ENCODE measurements around the gene EID1.

EID1 gene

DNA sequence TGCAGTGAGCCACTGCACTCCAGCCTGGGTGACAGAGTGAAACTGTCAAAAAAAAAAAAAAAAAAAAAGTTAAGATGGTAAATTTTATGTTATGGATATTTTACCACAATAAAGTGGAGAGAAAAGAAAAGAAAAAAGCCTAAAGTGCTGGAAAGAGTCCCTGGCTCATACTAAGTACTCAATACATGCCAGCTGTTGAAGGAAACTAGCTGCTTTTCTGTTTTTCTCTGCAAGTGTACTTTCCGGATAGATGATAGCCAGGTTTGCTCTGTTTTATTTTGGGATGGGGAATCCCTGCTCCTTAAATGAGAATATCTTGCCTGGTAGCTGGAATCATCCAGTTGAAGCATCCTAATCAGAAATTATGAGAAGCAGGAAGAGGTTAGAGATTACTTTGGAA, 10.9 kb downstream of the EID1 start:
- Histone ChIP-seq H3K4me3 (ENCODE audit: insufficient read depth, low read depth, low read length) (no peak overlapping the region), H3K9me3 (ENCODE audit: control insufficient read depth, low read length) (no peaks in the 10 kb centered on the region), H3K36me3 (ENCODE audit: control insufficient read depth, insufficient read depth, low read length) (no peaks in the 10 kb centered on the region), H3K27ac (ENCODE audit: insufficient read depth, low read depth, low read length, poor library complexity, severe bottlenecking) (no peak overlapping the region), H3K27me3 (ENCODE audit: control insufficient read depth, insufficient read depth, low read length, poor library complexity, severe bottlenecking) (no peaks in the 10 kb centered on the region), H3K4me1 (ENCODE audit: control insufficient read depth, insufficient read depth, low read length) (no peaks in the 10 kb centered on the region)
- 97 to 100% methylated on average over 1 of the region's 1 CpG for WGBS, 2 experiments

DNA sequence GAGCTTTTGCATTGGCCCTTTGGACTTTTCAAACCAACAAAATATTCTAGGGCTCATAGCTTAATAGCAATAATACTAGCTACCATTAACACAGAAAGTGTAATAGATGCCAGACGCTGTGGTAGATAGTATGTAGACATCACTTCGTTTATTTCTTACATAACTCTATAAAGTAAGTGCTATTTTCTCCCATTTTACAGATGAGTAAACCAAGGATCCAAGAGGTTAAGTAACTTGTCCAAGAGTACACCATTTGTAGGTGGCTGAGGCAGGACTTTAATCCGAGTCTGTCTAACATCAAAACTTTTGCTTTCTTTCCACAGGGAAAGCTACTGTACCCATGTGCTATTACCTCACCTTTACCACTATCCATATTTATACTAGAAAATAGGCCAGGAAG, 12.0 kb downstream of the EID1 start:
- no peaks in the 10 kb centered on the region for H3K27me3 ChIP-seq (ENCODE audit: control insufficient read depth, insufficient read depth, low read length, poor library complexity, severe bottlenecking)
- no peaks in the 10 kb centered on the region for H3K4me1 ChIP-seq (ENCODE audit: control insufficient read depth, insufficient read depth, low read length)
- H3K9me3 ChIP-seq (ENCODE audit: control insufficient read depth, low read length), result no peaks in the 10 kb centered on the region
- no peak overlapping the region for H3K4me3 ChIP-seq (ENCODE audit: insufficient read depth, low read depth, low read length)
- H3K27ac ChIP-seq (ENCODE audit: insufficient read depth, low read depth, low read length, poor library complexity, severe bottlenecking), result no peak overlapping the region
- WGBS, 2 experiments, result 95 to 100% methylated on average over 1 to 3 of the region's 3 CpGs
- no peaks in the 10 kb centered on the region for H3K36me3 ChIP-seq (ENCODE audit: control insufficient read depth, insufficient read depth, low read length)

DNA sequence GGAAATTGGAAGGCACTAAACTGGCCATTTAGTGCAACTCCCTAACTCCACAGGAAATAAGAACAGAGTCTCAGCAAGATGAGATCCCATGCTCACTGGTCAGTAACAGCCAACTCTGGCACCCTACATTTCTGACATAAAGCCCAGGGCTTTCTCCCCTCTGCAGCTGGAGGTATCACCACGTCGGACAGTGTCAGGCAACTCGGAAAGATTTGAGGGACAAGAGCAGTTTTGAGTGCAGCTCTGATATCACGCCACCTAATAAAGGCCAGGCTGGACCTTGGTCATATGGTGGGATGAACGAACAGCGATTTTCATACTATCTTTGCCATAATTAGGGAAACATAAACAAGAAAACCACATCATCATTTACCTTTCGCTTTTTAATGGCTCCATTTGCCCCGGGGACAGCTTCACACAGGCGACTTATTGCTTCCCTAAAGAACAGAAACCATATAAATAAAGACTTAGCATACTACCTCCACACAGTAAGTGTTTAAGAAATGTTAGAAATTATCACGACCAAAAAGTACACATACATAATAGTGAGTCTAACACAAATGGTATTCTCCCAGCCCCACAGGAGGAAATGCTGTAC, 12.5 kb downstream of the EID1 start:
- H3K36me3 ChIP-seq (ENCODE audit: control insufficient read depth, insufficient read depth, low read length), result no peaks in the 10 kb centered on the region
- 92% methylated on average over 10 of the region's 10 CpGs for WGBS, 2 experiments
- no peak overlapping the region for H3K27ac ChIP-seq (ENCODE audit: insufficient read depth, low read depth, low read length, poor library complexity, severe bottlenecking)
- H3K27me3 ChIP-seq (ENCODE audit: control insufficient read depth, insufficient read depth, low read length, poor library complexity, severe bottlenecking), result no peaks in the 10 kb centered on the region
- H3K4me1 ChIP-seq (ENCODE audit: control insufficient read depth, insufficient read depth, low read length), result no peaks in the 10 kb centered on the region
- no peak overlapping the region for H3K4me3 ChIP-seq (ENCODE audit: insufficient read depth, low read depth, low read length)
- no peaks in the 10 kb centered on the region for H3K9me3 ChIP-seq (ENCODE audit: control insufficient read depth, low read length)

DNA sequence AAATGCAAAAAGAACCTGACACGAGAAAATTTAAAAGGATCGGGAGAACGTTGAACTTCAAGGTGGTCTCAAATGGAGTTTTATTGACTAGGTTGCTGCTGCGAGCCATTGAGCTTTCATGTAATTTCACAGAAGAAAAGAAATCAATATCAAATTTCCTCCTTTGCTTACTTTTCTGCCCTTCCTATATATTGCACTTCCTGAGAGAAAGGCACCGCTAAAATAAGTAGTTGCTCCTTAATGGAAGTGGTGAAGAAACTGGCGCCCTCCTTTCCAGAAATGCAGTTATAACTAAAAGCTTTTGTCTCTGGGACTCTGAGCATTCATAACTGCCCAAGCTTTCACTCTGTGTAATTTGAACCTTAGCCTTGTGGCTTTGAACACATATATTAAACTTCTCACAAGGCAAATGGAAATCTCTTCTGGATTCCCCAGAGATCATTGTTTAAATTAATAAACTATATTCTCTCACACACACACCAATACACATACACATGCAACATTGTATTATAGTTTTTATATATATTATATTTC, 13.4 kb downstream of the EID1 start:
- no peaks in the 10 kb centered on the region for H3K4me1 ChIP-seq (ENCODE audit: control insufficient read depth, insufficient read depth, low read length)
- no peaks in the 10 kb centered on the region for H3K9me3 ChIP-seq (ENCODE audit: control insufficient read depth, low read length)
- 89 to 93% methylated on average over 6 of the region's 6 CpGs for WGBS, 2 experiments
- H3K27me3 ChIP-seq (ENCODE audit: control insufficient read depth, insufficient read depth, low read length, poor library complexity, severe bottlenecking), result no peaks in the 10 kb centered on the region
- no peak overlapping the region for H3K27ac ChIP-seq (ENCODE audit: insufficient read depth, low read depth, low read length, poor library complexity, severe bottlenecking)
- no peak overlapping the region for H3K4me3 ChIP-seq (ENCODE audit: insufficient read depth, low read depth, low read length)
- no peaks in the 10 kb centered on the region for H3K36me3 ChIP-seq (ENCODE audit: control insufficient read depth, insufficient read depth, low read length)

DNA sequence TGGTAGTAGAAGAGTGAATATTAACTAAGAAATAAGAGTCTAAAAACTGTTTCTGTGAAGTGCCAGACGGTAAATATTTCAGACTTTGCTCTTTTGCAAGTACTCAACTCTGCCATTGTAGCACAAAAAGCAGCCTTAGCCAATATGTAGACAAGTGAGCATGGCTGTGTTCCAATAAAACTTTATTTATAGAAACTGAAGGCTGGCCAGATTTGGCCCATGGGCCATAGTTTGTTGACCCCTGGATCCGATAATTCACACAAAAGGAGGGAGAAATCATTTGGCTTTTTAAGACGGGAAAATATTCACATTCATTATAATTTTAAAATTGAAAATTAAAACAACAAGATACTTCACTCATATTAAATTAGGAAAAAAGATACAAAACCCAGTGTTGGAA, 15.4 kb downstream of the EID1 start:
- no peak overlapping the region for H3K27ac ChIP-seq (ENCODE audit: insufficient read depth, low read depth, low read length, poor library complexity, severe bottlenecking)
- WGBS, 2 experiments, result 97 to 100% methylated on average over 1 to 2 of the region's 3 CpGs
- H3K27me3 ChIP-seq (ENCODE audit: control insufficient read depth, insufficient read depth, low read length, poor library complexity, severe bottlenecking), result no peaks in the 10 kb centered on the region
- no peak overlapping the region for H3K4me3 ChIP-seq (ENCODE audit: insufficient read depth, low read depth, low read length)
- no peaks in the 10 kb centered on the region for H3K36me3 ChIP-seq (ENCODE audit: control insufficient read depth, insufficient read depth, low read length)
- H3K9me3 ChIP-seq (ENCODE audit: control insufficient read depth, low read length), result no peaks in the 10 kb centered on the region
- peaks cover 16% of the 10 kb centered on the region for H3K4me1 ChIP-seq (ENCODE audit: control insufficient read depth, insufficient read depth, low read length)

DNA sequence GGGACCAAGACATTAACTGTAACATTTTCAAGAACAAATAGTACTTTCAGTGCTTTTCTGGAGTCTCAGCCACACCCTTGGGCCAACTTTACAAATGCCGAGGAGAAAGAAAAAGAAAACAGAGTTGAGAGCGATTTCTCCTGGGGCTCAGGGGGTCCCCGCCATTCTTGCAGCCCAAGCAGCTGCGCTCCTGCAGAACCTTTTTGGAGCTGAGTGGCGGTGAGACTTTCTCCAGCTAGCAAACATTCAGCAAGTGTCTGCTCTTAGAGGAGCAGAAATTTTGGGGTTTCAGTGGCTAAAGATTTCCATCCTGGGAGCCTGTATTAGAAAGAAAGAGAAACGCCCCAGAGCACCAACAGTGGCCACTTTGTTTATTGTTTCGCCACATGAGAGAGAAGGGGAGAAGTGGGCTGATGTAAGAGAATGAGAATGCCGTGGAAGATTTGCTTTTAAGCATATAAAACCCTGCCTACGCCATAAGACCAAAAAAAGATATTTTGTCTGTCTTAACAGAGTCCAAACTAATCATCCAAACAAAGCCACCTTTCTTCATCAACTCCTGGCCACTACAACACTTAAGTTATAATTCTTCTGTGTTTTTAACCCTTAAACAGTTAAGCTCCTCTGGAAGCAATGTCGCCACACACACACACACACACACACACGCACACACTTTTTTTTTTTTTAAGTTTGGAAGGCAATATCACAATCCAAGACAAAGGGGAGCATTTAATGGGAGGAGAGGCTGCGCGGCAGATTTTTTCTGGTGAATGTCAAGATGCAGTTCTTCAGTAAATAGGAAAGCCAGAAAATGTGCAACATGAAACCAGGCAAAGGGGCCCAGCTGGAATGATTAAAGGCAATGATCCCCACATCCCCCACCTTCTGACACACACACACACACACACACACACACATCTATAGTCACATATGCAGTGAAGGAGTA, 19.2 kb downstream of the EID1 start:
- Histone ChIP-seq H3K27ac (ENCODE audit: insufficient read depth, low read depth, low read length, poor library complexity, severe bottlenecking) (peak overlapping the region; percentile 87), H3K36me3 (ENCODE audit: control insufficient read depth, insufficient read depth, low read length) (no peaks in the 10 kb centered on the region), H3K4me1 (ENCODE audit: control insufficient read depth, insufficient read depth, low read length) (peaks cover 16% of the 10 kb centered on the region), H3K27me3 (ENCODE audit: control insufficient read depth, insufficient read depth, low read length, poor library complexity, severe bottlenecking) (no peaks in the 10 kb centered on the region), H3K4me3 (ENCODE audit: insufficient read depth, low read depth, low read length) (no peak overlapping the region), H3K9me3 (ENCODE audit: control insufficient read depth, low read length) (no peaks in the 10 kb centered on the region)
- WGBS, 2 experiments, result 74 to 81% methylated on average over 12 to 13 of the region's 13 CpGs

DNA sequence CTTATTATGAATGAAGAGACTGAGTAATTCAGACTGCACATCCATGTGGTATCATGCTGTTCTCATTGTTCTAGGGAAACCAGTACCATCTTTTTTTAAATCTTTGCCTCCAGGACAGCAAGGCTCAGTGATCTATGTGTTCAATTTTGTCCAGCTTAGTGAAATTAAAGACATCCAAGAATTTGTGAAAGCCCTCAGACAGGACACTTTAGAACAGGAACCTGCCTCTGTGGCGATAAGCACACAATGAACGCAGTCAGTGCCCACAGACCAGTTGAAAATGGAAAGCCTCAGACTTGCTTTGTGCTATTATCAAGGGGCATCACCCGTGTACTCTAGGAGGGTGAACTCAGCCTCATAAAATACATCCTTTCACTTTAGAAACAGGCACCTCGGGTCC, 20.1 kb downstream of the EID1 start:
- Histone ChIP-seq H3K27me3 (ENCODE audit: control insufficient read depth, insufficient read depth, low read length, poor library complexity, severe bottlenecking) (no peaks in the 10 kb centered on the region), H3K9me3 (ENCODE audit: control insufficient read depth, low read length) (no peaks in the 10 kb centered on the region), H3K4me1 (ENCODE audit: control insufficient read depth, insufficient read depth, low read length) (peaks cover 16% of the 10 kb centered on the region), H3K4me3 (ENCODE audit: insufficient read depth, low read depth, low read length) (no peak overlapping the region), H3K27ac (ENCODE audit: insufficient read depth, low read depth, low read length, poor library complexity, severe bottlenecking) (no peak overlapping the region), H3K36me3 (ENCODE audit: control insufficient read depth, insufficient read depth, low read length) (no peaks in the 10 kb centered on the region)
- WGBS, 2 experiments, result 92% methylated on average over 4 of the region's 4 CpGs

DNA sequence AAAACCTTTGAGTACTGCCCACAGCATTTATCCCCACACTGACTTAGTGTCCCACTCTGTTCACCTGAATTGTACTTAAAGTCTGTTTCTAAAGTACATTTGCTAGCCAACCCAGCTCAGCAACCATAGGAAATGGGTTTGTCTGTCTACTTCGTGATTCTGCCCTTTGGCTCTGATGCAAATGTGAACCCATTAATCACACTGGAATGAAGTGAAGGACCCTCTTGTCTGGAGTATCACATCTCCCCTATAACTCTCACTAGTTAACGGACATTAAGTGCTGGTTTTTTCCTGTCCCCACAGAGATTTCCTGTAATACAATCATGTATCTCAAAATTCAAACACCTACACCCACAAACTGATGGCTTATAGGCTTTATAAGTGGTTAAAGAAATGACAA, 20.5 kb downstream of the EID1 start:
- H3K27ac ChIP-seq (ENCODE audit: insufficient read depth, low read depth, low read length, poor library complexity, severe bottlenecking), result no peak overlapping the region
- no peaks in the 10 kb centered on the region for H3K36me3 ChIP-seq (ENCODE audit: control insufficient read depth, insufficient read depth, low read length)

DNA sequence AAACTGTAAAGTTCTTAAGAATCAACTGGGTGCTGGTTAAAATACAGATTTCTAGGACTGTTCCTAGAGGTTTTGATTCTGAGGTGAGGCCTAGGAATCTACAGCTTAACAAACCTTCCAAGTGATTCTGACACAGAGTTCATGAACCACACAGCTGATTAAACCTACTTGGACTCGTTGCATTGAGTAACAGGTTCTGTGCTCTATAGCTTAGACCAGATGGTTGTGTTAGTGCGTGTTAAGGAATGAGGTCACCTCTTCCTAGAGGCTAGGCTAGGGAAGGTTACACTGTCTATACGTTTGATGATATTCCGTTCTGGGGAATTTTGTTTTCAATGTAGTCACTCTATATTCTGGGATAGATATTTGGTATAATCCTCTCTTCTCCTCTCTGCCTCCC, 21.9 kb downstream of the EID1 start:
- Histone ChIP-seq H3K4me3 (ENCODE audit: insufficient read depth, low read depth, low read length) (no peak overlapping the region), H3K4me1 (ENCODE audit: control insufficient read depth, insufficient read depth, low read length) (peaks cover 16% of the 10 kb centered on the region), H3K27ac (ENCODE audit: insufficient read depth, low read depth, low read length, poor library complexity, severe bottlenecking) (no peak overlapping the region), H3K27me3 (ENCODE audit: control insufficient read depth, insufficient read depth, low read length, poor library complexity, severe bottlenecking) (no peaks in the 10 kb centered on the region), H3K9me3 (ENCODE audit: control insufficient read depth, low read length) (no peaks in the 10 kb centered on the region), H3K36me3 (ENCODE audit: control insufficient read depth, insufficient read depth, low read length) (no peaks in the 10 kb centered on the region)
- 88 to 98% methylated on average over 4 of the region's 4 CpGs for WGBS, 2 experiments

More for the DNA sequence above, 20.5 kb downstream of the EID1 start:
- 86 to 90% methylated on average over 2 of the region's 2 CpGs for WGBS, 2 experiments
- no peaks in the 10 kb centered on the region for H3K27me3 ChIP-seq (ENCODE audit: control insufficient read depth, insufficient read depth, low read length, poor library complexity, severe bottlenecking)
- no peaks in the 10 kb centered on the region for H3K9me3 ChIP-seq (ENCODE audit: control insufficient read depth, low read length)
- no peak overlapping the region for H3K4me3 ChIP-seq (ENCODE audit: insufficient read depth, low read depth, low read length)
- H3K4me1 ChIP-seq (ENCODE audit: control insufficient read depth, insufficient read depth, low read length), result peaks cover 16% of the 10 kb centered on the region

DNA sequence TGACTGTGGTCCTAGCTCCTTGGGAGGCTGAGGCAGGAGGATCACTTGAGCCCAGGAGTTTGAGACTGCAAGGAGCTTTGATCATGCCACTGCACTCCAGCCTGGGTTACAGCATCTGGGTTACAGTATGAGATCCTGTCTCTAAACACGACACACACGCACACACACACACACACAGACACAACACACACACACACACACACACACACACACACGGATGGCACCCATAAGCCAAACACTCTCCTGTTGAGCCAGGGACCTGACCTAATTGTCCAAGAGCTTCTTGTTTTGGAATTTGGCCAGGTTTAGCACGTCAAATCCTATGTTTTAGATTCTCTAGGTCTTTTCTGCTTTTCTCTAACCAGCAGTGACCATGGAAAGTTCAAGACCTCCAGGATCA, 26.8 kb downstream of the EID1 start:
- H3K36me3 ChIP-seq (ENCODE audit: control insufficient read depth, insufficient read depth, low read length), result no peaks in the 10 kb centered on the region
- WGBS, 2 experiments, result 91 to 92% methylated on average over 4 of the region's 4 CpGs
- H3K4me1 ChIP-seq (ENCODE audit: control insufficient read depth, insufficient read depth, low read length), result no peaks in the 10 kb centered on the region
- H3K27ac ChIP-seq (ENCODE audit: insufficient read depth, low read depth, low read length, poor library complexity, severe bottlenecking), result no peak overlapping the region
- H3K9me3 ChIP-seq (ENCODE audit: control insufficient read depth, low read length), result no peaks in the 10 kb centered on the region
- no peaks in the 10 kb centered on the region for H3K27me3 ChIP-seq (ENCODE audit: control insufficient read depth, insufficient read depth, low read length, poor library complexity, severe bottlenecking)
- no peak overlapping the region for H3K4me3 ChIP-seq (ENCODE audit: insufficient read depth, low read depth, low read length)

All from ectodermal cell (in vitro differentiated cells).